Transverse colon (tissue), 4 donors: Measurements from ENCODE around the gene SUFU. TPM values are rescaled to one million over a fixed set of nuclear protein-coding genes. Genes with fewer than 3 reads are reported as not detected.
"Not testable (repeated sequence)": the region's sequence is repeated elsewhere in the genome, so short reads cannot be mapped to it uniquely, and the experiment has no call there.

Experiments
- DNase-seq: peaks from one replicate; pipeline ENCODE4 v3.0.0-alpha.2; 2019
- H3K27ac ChIP-seq, 4 donors: fragments of 200-600 bp; sonication (generic); 2 replicates each; pipeline ENCODE4 v1.5.1; 2016 to 2018; ENCODE audit warnings: inconsistent platforms in 4 of 4
- H3K27me3 ChIP-seq: fragments of 200-600 bp; sonication (generic); 2 replicates; pipeline ENCODE4 v1.5.1; 2017; ENCODE audit warnings: inconsistent platforms
- H3K36me3 ChIP-seq, 4 donors: fragments of 200-600 bp; sonication (generic); 2 replicates each; pipeline ENCODE4 v1.5.1; 2017 to 2019; ENCODE audit warnings: inconsistent platforms in 4 of 4
- H3K4me1 ChIP-seq, 4 donors: fragments of 200-600 bp; sonication (generic); 2 replicates each; pipeline ENCODE4 v1.5.1; 2017 to 2020; ENCODE audit warnings: inconsistent platforms in 4 of 4
- H3K4me3 ChIP-seq, 4 donors: fragments of 200-600 bp; sonication (generic); 1 replicate in 1 of 4; 2 replicates in 3 of 4; pipeline versions ENCODE4 v1.5.1 to v1.6.1; 2017 to 2019; ENCODE audit warnings: inconsistent platforms in 4 of 4
- H3K9me3 ChIP-seq, 2 donors: fragments of 200-600 bp; sonication (generic); 2 replicates each; pipeline ENCODE4 v1.5.1; 2017 to 2019; ENCODE audit warnings: inconsistent platforms in 2 of 2
- CTCF ChIP-seq, 5 experiments: fragments of 200-600 bp in 3 of 5; fragments of 450-650 bp in 2 of 5; sonication (generic) in 3 of 5; IDR thresholded peaks; 1 replicate in 2 of 5; 2 replicates in 3 of 5; pipeline ENCODE4 v1.5.1; 2016 to 2017; ENCODE audit warnings: antibody characterized with exemption in 5 of 5, inconsistent platforms in 3 of 5, mild to moderate bottlenecking in 2 of 5, moderate library complexity in 1 of 5
- EP300 ChIP-seq: sonication (generic); formaldehyde crosslinking; IDR thresholded peaks from one replicate; pipeline ENCODE4 v1.6.1; 2017; ENCODE audit warnings: antibody characterized with exemption, low read depth
- POLR2A ChIP-seq: fragments of 450-650 bp; IDR thresholded peaks from one replicate; pipeline ENCODE4 v1.6.1; 2016; ENCODE audit warnings: antibody characterized with exemption, mild to moderate bottlenecking, moderate library complexity
- POLR2AphosphoS5 ChIP-seq, 3 donors: sonication (generic); formaldehyde crosslinking; IDR thresholded peaks; one replicate each; pipeline ENCODE4 v1.6.1; 2016; ENCODE audit warnings: antibody characterized with exemption in 3 of 3
- WGBS, 2 donors: methylation state at CpG; one replicate each; pipeline ENCODE4 v1.1.5; 2018; ENCODE audit warnings: low coverage in 1 of 2; 5-methylcytosine and 5-hydroxymethylcytosine counted together
- in situ Hi-C, 4 donors: fragments of 200-750 bp; cut with MboI; loops; one replicate each; pipeline versions ENCODE4 v1.15.0 to v1.15.1; 2017; ENCODE audit warnings: low sequenced_read_pairs in 3 of 4, low pct_ligation_motif_present in 1 of 4, low pct_unique_long_range_greater_than_20kb in 1 of 4
- intact Hi-C: fragments of 100-400 bp; cut with DNase I; formaldehyde crosslinking; loops from one replicate; pipeline ENCODE4 v1.15.1; 2023; ENCODE audit warnings: low total_unique reads
- total RNA-seq, 4 donors: library from RNA; depleted of rRNA; stranded (reverse); fragments of >200 nt; gene quantifications; one replicate each; pipeline ENCODE4 v1.1.0, GENCODE V29; 2016

Gene SUFU
- total RNA-seq, 4 donors from 2014 or later: 5.4 to 13.8 (median 6.6) TPM

GRCh38 chr10:102524746-102525145 is 21.0 kb downstream of the SUFU start:
- H3K27ac ChIP-seq: no peak overlapping the region
- no peaks in the 10 kb centered on the region for H3K27me3 ChIP-seq
- intact Hi-C loops: no loop called here
- no peak overlapping the region for H3K4me3 ChIP-seq
- WGBS, 2 donors: 82 to 90% methylated on average over 4 of the region's 4 CpGs
- no peak for DNase-seq
- no peak for TF ChIP-seq CTCF (IDR thresholded peaks at IDR 0.05)
- TF ChIP-seq POLR2AphosphoS5 (IDR thresholded peaks at IDR 0.05): no peak
- TF ChIP-seq EP300: no peak
- no peak for TF ChIP-seq POLR2A
- in situ Hi-C loops: no loop called here
- H3K4me1 ChIP-seq: no peaks in the 10 kb centered on the region
- no peaks in the 10 kb centered on the region for H3K9me3 ChIP-seq
- peaks cover 0 to 5% (median 0%) of the 10 kb centered on the region in 4 donors for H3K36me3 ChIP-seq

GRCh38 chr10:102527546-102527945 is 23.8 kb downstream of the SUFU start:
- no peaks in the 10 kb centered on the region for H3K36me3 ChIP-seq
- H3K27ac ChIP-seq: no peak overlapping the region
- DNase-seq: no peak
- intact Hi-C loops (no loop called here), in situ Hi-C loops (no loop called here)
- no peaks in the 10 kb centered on the region for H3K4me1 ChIP-seq
- WGBS, 2 donors: 85 to 100% methylated on average over 2 of the region's 2 CpGs
- H3K4me3 ChIP-seq: no peak overlapping the region
- TF ChIP-seq EP300: no peak
- no peak for TF ChIP-seq POLR2A
- no peak for TF ChIP-seq CTCF (IDR thresholded peaks at IDR 0.05)
- no peak for TF ChIP-seq POLR2AphosphoS5 (IDR thresholded peaks at IDR 0.05)
- no peaks in the 10 kb centered on the region for H3K9me3 ChIP-seq
- H3K27me3 ChIP-seq: no peaks in the 10 kb centered on the region

GRCh38 chr10:102534333-102534732 is 30.6 kb downstream of the SUFU start:
- Histone ChIP-seq H3K4me1 (no peaks in the 10 kb centered on the region), H3K9me3 (no peaks in the 10 kb centered on the region), H3K27me3 (no peaks in the 10 kb centered on the region), H3K36me3 (no peaks in the 10 kb centered on the region), H3K27ac (no peak overlapping the region), H3K4me3 (no peak overlapping the region)
- no peak for DNase-seq
- WGBS, 2 donors: 90 to 92% methylated on average over 10 to 13 of the region's 13 CpGs
- in situ Hi-C loops: no loop called here
- TF ChIP-seq POLR2A (no peak), POLR2AphosphoS5 (IDR thresholded peaks at IDR 0.05) (no peak), EP300 (no peak), CTCF (IDR thresholded peaks at IDR 0.05) (no peak)
- intact Hi-C loops: no loop called here

- intact Hi-C loops, H3K36me3 ChIP-seq, in situ Hi-C loops, H3K9me3 ChIP-seq, DNase-seq, H3K27ac ChIP-seq, H3K4me1 ChIP-seq, H3K27me3 ChIP-seq, H3K4me3 ChIP-seq: not testable (repeated sequence)
- WGBS, 2 donors: 97% methylated on average over 9 of the region's 9 CpGs; no CpG with 5 or more reads in 1 of the 2 donors
Measured at GRCh38 chr10:102534966-102535365, 31.2 kb downstream of the SUFU start.

- Histone ChIP-seq H3K36me3 (no peaks in the 10 kb centered on the region), H3K4me1 (no peaks in the 10 kb centered on the region), H3K4me3 (no peak overlapping the region), H3K9me3 (no peaks in the 10 kb centered on the region), H3K27me3 (no peaks in the 10 kb centered on the region), H3K27ac (no peak overlapping the region)
- 96% methylated on average over 7 of the region's 7 CpGs; no CpG with 5 or more reads in 1 of the 2 donors for WGBS, 2 donors
- in situ Hi-C loops: no loop called here
- DNase-seq: no peak
- TF ChIP-seq POLR2A: no peak
- no peak for TF ChIP-seq EP300
- TF ChIP-seq CTCF (IDR thresholded peaks at IDR 0.05): no peak
- TF ChIP-seq POLR2AphosphoS5 (IDR thresholded peaks at IDR 0.05): no peak
- intact Hi-C loops: no loop called here
Measured at GRCh38 chr10:102535481-102536147, 31.8 kb downstream of the SUFU start.
